HG03558 (cell line): ENCODE results near the gene MAD1L1.

Experiments used
- ATAC-seq: cut with Tn5 transposase; IDR thresholded peaks from one replicate; pipeline ENCODE4 v1.9.1; 2021; ENCODE audit warnings: moderate number of reproducible peaks; ENCODE audit not compliant: unreplicated experiment; ENCODE audit errors: extremely low read depth

Gene MAD1L1

DNA sequence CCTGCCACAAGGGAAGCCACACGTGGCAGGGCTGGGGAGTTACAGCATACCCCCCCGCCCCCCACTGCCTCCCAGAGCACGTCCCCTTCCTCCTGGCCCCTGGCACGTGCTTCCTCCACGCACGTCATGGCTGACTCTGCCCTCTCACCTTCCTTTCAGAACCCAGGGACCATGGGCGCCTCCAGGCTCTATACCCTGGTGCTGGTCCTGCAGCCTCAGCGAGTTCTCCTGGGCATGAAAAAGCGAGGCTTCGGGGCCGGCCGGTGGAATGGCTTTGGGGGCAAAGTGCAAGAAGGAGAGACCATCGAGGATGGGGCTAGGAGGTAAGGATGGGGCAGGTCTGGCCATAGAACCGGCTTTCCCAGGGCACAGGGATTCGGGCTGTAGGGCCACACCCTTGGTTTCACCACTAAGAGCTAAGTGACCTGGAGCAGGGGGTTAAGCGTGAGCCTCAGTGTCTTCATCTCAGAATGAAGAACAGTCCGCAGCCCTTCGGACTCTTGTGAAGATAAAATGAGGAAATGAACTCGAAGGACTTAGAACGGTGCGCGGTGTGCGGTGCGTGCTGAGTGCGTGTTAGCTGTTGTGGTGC lies 11.8 kb upstream of the MAD1L1 start:
- ATAC-seq = no peak

DNA sequence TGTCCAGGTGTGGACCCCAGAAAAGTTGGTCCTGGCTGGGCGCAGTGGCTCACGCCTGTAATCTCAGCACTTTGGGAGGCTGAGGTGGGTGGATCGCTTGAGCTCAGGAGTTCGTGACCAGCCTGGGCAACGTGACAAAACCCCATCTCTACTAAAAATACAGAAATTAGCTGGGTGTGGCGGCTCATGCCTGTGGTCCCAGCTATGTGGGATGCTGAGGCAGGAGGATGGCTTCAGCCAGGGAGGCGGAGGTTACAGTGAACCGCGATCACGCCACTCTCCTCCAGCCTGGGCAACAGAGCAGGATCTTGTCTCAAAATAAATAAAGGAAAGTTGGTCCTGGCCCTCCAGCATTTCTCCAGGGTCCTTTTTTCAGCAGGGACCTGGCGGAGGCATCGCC lies 10.7 kb upstream of the MAD1L1 start:
- no peak for ATAC-seq

DNA sequence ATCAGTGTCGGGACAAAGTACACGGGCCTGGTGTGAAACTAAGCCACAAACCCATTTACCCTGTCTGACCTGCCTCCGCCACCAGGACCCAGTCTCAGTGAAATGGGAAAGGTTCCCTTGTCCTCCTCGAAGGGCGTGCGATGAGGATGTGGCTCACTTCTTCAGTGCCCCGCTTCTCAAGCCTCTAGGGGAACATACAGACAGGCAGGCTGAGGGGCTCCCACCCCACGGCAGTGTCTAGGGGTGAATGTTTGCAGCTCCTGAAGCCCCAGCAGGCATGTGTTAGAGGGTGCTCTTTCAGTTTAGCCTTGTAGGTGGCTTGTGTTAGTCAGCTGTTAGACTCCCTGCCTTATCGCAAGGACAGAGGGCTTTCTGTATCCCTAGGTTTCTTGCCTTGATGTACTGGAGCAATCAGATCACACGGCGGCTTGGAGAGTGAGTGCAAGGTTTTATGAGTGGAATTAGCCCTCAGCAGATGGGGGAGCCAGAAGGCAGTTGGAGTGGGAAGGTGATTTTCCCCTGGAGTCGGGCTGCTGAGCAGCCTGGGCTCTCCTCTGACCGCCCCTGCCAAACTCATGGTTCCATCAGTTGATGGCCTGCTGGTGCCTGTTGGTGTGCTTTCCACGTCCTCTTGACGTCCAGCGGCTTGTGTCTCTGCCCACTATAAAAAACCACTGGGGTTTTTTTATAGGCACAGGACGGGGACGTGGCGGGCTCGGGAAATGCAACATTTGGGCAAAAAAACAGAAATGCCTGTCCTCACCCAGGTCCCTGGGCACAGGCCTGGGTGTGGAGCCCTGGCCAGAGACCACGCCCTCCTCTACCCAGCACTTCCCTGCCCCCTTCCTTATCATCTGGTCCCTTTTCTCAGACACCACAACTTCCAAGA lies 10.0 kb upstream of the MAD1L1 start:
- no peak for ATAC-seq

DNA sequence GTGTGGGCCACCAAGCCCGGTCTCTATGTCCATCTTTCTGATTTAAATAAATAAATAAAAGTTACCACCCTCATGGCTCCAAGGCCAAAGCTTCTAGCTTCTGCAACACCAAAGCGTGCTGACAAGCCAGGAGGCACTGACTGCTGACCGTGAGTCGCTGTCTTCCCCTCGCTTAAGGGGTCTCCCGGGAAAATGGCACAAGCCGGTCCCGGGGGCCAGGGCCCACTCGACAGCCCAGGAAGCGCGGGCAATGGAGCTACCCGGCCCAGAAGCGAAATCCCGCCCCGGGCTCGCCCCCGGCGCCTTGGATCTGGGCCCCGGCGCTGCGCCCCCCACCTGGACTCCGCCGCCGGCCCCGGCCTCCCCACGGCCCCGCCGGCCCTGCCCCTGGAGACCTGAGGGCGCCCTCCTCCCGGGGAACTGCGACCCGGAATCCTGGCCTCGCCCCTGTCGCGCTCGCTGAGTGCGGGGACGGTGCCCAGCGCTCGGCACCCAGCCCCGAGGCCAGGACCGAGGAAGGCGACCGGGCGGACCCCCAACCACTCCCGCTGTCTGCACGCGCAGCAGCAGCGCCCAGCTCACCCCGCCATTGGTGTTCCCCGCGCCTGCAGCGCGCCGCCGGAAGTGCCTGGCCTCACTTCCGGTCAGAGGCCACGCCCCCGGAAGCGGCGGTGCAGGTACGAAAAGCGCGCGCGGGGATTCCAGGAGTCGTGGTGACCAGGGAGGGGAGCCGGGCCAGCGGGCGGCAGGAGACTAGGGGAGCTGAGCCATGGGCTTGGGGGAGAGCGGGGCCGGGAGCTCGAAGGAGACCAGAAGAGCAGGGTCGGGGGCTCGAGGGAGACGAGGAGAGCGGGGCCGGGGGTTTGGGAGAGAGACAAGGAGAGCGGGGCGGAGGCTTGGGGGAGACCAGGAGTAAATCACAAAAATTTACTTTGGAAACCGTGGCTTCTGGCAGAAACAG lies 9.1 kb upstream of the MAD1L1 start, which contains the start of the genes MRM2 and NUDT1:
TSS of gene MRM2 (minus strand) at position 626 of the 961 bp plus-strand sequence. CDS start at position 590, 36 bp downstream.
TSS of gene NUDT1 (plus strand) at position 647 of the 961 bp plus-strand sequence. CDS start 2,349 bp downstream, outside the sequence.
- ATAC-seq = peak; percentile 38

DNA sequence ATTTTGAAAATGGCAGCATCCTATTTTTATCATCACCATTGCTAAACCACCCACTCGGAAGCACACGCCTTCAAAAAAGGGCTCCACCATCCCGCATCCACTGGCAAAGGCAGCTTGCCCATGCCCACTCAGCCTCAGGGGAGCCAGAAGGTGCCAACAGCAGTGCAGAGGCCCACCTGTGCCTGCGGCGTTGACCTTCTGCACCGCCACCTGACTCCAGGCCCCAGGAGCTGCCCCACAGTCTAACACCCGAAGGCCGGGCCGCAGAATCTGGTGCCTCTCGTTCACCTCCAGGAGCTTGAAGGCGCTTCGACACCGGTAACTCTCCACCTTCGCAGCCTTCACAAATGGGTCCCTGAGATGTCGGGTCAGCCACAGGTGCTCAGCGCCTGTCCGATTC lies 6.5 kb upstream of the MAD1L1 start:
- ATAC-seq = no peak

DNA sequence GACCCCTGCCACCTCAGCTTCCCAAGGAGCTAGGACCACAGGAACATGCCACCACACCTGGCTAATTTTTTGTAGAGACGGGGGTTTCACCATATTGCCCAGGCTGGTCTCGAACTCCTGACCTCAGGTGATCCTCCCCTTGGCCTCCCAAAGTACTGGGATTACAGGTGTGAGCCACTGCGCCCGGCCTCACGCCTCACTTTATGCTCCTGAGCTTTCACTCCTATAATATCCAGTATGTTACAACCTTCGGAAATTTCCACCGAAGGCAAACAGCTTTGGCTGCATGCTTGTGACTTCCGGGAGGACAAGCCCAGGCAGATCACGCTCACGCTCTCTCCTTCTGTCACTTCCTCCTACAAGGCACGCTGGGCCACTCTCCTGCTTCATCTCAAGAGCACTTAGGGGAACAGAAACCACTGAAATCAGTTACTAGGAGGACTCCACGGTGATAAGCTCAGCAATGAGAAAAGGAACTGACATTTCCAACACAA lies 4.4 kb upstream of the MAD1L1 start:
- ATAC-seq = peak; percentile 53

DNA sequence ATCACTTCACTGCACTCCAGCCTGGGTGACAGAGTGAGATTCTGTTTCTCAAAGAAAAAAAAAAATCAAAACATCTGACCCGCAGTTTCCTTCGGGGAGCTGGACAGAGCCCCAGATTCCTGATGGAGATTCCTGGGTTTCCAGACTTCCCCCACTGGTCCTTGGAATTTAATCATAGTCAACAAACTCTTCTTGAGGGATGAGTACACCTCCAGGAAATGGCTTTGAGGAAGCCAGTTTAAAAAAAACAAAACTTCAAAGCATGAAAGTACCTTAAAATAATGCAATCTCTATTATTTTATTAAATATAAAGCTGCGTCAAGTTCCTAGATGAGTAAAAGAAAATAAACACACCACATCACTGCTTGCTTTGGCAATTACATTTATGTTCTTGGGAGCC lies 1.2 kb upstream of the MAD1L1 start:
- ATAC-seq = no peak

DNA sequence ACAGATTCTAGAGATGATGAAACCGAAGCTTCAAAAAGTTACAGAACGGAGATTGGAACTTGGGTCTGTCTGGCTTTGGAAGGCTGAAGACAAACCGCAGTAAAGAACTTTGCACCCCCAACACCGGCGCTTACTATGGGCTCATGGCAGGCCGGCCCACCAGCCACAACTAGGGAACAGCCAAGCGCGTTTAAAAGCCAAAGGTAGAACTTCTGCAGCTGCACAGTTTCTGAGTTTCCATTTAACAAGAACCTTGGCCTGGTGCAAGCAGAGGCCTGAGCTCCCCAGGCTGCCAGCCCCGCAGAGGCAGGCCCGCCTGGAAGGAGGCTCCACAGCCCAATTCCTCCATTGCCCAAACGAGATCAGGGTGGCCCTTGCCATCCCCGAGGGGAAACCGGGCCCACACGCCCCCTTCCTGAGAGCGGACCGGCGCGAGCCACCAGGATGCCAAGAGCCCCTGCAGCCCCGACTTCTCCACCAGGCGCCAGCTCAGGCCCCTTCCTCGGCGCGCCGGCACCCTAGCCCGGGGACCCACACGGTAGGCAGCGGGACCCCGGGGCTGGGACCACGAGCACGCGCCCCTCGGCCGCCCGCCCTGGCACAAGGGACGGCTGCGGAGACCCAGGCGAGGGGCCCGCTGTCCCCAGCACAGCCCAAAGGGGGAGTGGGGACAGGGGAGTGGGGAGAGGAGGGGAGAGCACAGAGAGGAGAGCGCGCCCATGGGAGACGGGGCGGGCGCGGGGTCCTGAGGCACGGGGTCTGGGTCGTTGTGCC lies 566 bp downstream of the MAD1L1 start:
- ATAC-seq = no peak

DNA sequence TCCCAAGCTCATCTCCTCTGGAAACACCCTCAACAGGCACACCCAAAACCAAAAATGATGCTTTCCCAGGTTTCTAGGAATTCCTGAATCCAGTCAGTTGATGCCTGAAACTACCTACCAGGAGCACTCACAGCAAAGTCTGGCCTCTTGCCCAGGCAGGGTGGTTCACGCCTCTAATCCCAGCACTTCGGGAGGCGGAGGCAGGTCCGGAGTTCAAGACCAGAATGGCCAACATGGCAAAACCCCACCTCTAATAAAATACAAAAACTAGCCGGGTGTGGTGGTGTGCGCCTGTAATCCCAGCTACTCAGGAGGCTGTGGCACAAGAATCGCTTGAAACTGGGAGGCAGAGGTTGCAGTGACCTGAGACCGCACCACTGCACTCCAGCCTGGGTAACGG lies 1.9 kb downstream of the MAD1L1 start:
- no peak for ATAC-seq

DNA sequence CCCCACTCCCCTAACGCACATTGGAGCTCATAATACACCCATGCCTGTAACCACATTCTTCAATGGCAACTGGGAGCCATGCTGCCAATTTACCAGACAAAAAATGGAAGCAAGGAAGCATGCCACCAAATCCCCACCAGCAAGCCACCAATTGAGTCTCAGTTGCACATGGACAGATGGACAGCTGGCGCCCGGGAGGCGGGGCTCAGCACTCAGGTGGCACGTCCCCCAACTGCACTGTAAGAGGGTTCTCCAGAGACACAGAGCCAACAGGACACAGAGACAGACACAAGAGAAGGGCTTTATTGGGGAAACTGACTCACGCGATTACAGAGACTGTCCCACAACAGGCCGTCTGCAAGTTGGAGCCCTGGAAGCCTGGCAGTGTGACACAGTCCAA lies 2.5 kb downstream of the MAD1L1 start:
- no peak for ATAC-seq

DNA sequence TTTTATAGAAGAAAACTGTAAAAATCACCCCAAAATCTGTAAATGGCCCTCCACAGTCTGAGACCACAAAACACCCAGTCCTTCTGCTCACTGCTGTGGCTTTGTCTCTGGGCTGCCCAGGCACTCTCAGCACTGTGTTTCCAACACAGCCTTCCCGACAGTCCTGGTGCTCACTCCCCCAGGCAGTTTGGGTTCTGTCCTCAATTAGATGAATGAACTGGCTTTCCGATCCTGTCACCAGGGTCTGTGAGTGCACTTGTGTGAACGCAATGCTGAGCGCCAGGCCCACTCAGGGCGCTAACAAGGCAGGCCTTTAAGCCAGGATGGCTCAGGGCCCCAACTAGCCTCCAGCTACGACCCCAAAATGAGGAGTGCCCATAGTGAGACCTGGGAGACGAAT lies 3.3 kb downstream of the MAD1L1 start:
- ATAC-seq = no peak

DNA sequence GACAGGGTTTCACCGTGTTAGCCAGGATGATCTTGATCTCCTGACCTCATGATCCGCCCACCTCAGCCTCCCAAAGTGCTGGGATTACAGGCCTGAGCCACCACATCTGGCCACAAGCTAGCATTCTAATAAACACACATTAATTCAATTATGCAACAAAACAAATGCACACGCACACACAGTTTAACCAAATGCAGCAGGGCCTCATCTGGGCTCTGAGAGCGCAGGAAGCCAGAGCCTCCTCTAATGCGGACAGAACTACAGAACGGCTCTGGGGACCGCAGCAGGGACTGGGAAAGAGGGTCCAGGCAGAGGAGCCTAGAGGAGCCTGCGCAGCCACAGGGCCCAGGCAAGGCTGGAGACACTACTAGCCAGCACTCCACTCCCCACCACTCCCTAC lies 3.8 kb downstream of the MAD1L1 start:
- no peak for ATAC-seq

DNA sequence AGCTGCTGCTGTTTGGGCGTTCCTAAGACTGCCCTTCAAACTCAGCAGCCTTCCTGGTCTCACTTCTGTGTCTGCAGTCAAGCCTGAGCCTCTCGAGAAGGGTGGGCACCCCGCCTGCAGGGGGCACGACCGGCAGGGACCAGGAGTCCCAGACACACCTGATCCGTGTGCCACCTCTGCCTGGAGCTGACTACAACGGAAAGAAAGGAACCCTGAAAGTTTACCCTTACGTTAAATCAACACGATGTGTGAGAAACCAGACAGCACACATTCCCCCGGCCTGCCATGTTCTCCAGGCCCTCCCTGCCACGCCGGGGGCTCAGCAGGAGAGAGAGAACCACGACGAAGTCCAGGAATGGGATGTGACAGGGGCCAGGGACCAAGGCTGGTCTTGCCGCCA lies 5.0 kb downstream of the MAD1L1 start:
- no peak for ATAC-seq

DNA sequence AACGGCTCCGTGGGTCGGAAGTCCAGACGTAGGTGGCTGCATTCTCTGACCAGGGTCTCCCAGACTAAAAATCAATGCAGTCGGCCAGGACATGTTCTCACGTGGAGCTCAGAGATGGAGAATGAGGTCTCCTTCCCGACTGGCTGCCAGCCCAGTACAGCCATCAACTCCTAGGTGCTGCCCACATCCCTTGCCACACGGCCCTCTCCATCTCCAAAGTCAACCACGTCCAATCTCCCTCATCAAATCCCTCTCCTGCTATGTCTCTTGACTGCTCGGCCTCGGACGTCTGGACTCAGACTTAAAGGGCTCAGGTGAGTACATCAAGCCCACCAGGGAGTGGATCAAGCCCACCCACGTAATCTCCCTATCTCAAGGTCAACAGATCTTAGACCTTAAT lies 6.9 kb downstream of the MAD1L1 start:
- ATAC-seq = no peak

DNA sequence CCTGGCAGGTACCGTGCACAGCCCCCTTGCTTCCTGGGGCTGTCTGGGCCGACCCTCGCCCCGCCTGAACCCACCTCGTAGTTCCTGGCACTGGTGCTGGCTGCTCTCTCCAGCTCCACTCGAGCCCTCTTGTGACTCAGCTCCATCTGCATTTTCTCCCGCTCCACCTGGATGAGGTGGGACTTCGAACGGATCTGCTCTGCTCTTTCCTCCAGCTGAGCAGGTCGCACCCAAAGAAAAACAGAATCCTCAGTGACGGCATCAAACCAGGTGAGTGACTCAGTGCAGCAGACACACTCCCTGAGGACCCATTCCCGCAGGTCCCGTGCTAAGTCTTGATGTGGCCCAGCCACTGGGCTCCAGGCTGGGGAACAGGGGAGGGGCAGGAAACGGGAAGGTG lies 7.4 kb downstream of the MAD1L1 start:
- no peak for ATAC-seq

DNA sequence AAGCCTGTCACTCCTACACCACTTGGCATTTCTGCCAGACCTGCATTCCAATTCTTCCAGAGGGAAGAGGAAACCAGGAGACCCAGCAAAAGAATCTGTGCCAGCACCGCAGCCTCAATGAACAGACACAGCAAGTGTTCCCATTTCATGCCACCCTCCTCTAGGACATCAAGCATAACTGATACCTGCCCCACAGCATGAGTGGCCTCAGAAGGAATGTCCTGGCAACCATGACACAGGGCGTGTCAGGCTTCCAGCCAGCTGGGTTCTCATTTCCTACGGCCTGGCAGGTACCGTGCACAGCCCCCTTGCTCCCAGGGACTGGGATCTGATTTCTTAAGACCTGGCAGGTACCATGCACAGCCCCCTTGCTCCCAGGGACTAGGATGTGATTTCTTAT lies 7.8 kb downstream of the MAD1L1 start:
- no peak for ATAC-seq

DNA sequence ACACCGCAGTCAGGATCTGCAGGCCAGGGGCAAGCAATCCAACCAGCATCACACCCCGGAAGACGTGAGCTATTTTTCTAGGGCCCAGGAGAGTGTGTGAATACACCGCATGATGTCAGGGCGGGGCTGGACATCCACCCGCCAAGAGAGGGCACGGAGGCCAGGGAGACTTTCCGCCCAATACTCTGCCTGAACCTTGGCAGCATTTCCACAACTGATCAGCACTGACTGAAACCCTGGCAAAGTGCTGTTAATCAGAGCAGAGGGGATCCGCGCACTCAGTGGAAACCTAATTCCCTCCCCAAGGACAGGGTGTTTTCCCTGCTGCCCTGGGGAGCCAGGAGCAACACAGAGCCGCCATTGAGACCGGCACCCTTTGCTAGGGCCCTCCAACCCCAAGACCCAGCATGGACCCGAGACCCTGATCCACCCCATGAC lies 8.2 kb downstream of the MAD1L1 start:
- no peak for ATAC-seq

DNA sequence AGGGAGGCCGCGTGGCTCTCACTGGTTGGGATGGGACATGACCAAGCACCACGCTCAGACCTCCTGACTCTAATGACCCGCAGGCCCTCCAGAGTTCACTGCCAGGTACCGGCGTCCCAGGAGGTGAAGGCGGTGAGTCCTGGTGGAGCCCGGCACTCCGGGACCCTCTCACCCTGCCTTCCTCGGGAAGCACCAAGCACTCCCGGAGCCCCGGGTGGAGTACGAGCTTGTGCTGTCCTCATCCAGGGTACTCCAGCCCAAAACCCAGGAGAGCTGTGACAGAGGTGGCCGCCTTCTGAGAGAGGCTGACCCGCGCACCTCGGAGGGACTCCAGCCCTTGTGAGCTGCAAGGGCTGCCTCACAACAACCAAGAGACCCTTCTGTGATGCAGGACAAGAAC lies 9.4 kb downstream of the MAD1L1 start:
- ATAC-seq = no peak

DNA sequence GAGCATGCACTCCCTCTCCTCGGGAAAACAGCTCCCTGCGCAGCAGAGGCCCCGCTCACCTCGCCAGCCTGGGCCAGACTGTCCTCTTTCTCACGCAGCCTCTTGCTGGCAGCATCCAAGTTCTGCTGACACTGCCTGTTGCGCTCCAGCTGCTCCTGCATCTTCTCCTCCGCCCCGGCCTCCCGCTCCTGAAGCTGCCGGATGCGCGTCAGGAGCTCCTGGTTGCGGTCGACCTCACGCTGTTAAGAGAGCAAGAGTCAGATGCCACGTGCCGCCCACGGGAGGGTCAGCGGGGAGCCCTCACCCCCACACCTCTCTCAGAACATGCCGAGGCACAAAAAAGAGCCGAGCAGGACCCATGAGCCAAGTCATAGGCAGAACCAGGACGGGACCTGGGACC lies 10.2 kb downstream of the MAD1L1 start:
- no peak for ATAC-seq

DNA sequence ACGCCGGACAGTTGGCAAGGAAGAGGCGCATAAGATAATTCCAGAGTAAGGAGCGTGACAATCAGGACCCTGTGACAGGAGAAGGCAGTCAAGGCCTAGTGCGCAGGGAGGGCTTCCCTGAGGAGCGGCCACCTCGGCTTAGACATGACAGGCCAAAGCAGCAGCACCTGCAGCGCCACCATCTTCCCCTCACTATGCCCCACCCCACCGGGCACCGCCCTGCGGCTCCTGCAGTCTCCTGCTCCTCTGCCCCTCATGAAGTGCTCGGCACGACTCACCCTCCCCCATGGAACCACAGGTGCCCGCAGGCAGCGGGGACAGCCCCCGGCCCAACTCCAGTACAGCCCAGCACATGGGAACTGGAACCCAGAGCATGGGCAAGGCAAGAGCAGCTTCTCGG lies 11.8 kb downstream of the MAD1L1 start:
- ATAC-seq = no peak
